Mucosa of rectum (tissue), 2 donors: ENCODE results near the gene NUFIP1.

Experiments
- H3K27ac ChIP-seq, 2 donors: one replicate each; pipeline ENCODE4 v1.7.0; 2013; ENCODE audit warnings: inconsistent platforms in 2 of 2, low read depth in 2 of 2, low read length in 2 of 2
- H3K27me3 ChIP-seq, 2 donors: one replicate each; pipeline ENCODE4 v1.7.0; 2013; ENCODE audit warnings: low read length in 2 of 2; ENCODE audit not compliant: control insufficient read depth in 2 of 2, insufficient read depth in 2 of 2
- H3K36me3 ChIP-seq, 2 donors: one replicate each; pipeline ENCODE4 v1.7.0; 2013; ENCODE audit warnings: low read length in 2 of 2; ENCODE audit not compliant: control insufficient read depth in 2 of 2, insufficient read depth in 2 of 2
- H3K4me1 ChIP-seq, 2 donors: one replicate each; pipeline ENCODE4 v1.7.0; 2013; ENCODE audit warnings: low read length in 2 of 2, mild to moderate bottlenecking in 1 of 2; ENCODE audit not compliant: control insufficient read depth in 2 of 2, insufficient read depth in 2 of 2
- H3K4me3 ChIP-seq, 2 donors: one replicate each; pipeline ENCODE4 v1.7.0; 2013; ENCODE audit warnings: low read length in 2 of 2
- H3K9ac ChIP-seq, 2 donors: one replicate each; pipeline ENCODE4 v1.7.0; 2013; ENCODE audit warnings: low read length in 2 of 2, low read depth in 1 of 2, mild to moderate bottlenecking in 1 of 2
- H3K9me3 ChIP-seq, 2 donors: one replicate each; pipeline ENCODE4 v1.7.0; 2013; ENCODE audit warnings: low read length in 2 of 2; ENCODE audit not compliant: control insufficient read depth in 2 of 2
- donor health status: healthy.
- donor health status: Normal muscosa, but diverticular disease.

NUFIP1 gene

GRCh38 chr13:45007225-45007624 lies 18.0 kb upstream of the NUFIP1 start:
- Histone ChIP-seq H3K36me3 (peaks cover 13 to 22% of the 10 kb centered on the region in 2 donors), H3K27me3 (no peaks in the 10 kb centered on the region), H3K9ac (no peak overlapping the region), H3K9me3 (no peaks in the 10 kb centered on the region), H3K27ac (no peak overlapping the region), H3K4me3 (no peak overlapping the region), H3K4me1 (no peaks in the 10 kb centered on the region)

- no peak overlapping the region for H3K9ac ChIP-seq
- no peak overlapping the region for H3K4me3 ChIP-seq
- peaks cover 9 to 14% of the 10 kb centered on the region in 2 donors for H3K36me3 ChIP-seq
- no peaks in the 10 kb centered on the region for H3K27me3 ChIP-seq
- H3K4me1 ChIP-seq: no peaks in the 10 kb centered on the region
- no peak overlapping the region for H3K27ac ChIP-seq
- no peaks in the 10 kb centered on the region for H3K9me3 ChIP-seq
Observed at GRCh38 chr13:45004096-45004495, 14.8 kb upstream of the NUFIP1 start.

- H3K36me3 ChIP-seq: peaks cover 9% of the 10 kb centered on the region in 2 donors
- no peaks in the 10 kb centered on the region for H3K9me3 ChIP-seq
- H3K4me3 ChIP-seq: no peak overlapping the region
- no peaks in the 10 kb centered on the region for H3K4me1 ChIP-seq
- no peak overlapping the region for H3K27ac ChIP-seq
- no peak overlapping the region for H3K9ac ChIP-seq
- no peaks in the 10 kb centered on the region for H3K27me3 ChIP-seq
Observed at GRCh38 chr13:45003417-45003816, 14.1 kb upstream of the NUFIP1 start.

GRCh38 chr13:44989941-44990340 lies 670 bp upstream of the NUFIP1 start:
- Histone ChIP-seq H3K4me1 (peaks cover 19 to 22% of the 10 kb centered on the region in 2 donors), H3K9ac (peak overlapping the region; percentile 85 to 95), H3K36me3 (peaks cover 0 to 7% of the 10 kb centered on the region in 2 donors), H3K4me3 (peak overlapping the region; percentile 94), H3K27me3 (no peaks in the 10 kb centered on the region), H3K9me3 (no peaks in the 10 kb centered on the region), H3K27ac (peak overlapping the region; percentile 71 to 77)

GRCh38 chr13:44978328-44978727 lies 10.9 kb downstream of the NUFIP1 start:
- H3K4me3 ChIP-seq: no peak overlapping the region
- H3K4me1 ChIP-seq: no peaks in the 10 kb centered on the region
- H3K9me3 ChIP-seq: no peaks in the 10 kb centered on the region
- H3K27ac ChIP-seq: no peak overlapping the region
- H3K36me3 ChIP-seq: peaks cover 21 to 33% of the 10 kb centered on the region in 2 donors
- no peak overlapping the region for H3K9ac ChIP-seq
- H3K27me3 ChIP-seq: no peaks in the 10 kb centered on the region

- Histone ChIP-seq H3K9me3 (no peaks in the 10 kb centered on the region), H3K27me3 (no peaks in the 10 kb centered on the region), H3K4me1 (no peaks in the 10 kb centered on the region), H3K4me3 (no peak overlapping the region), H3K27ac (no peak overlapping the region), H3K36me3 (peaks cover 21 to 33% of the 10 kb centered on the region in 2 donors), H3K9ac (no peak overlapping the region)
Observed at GRCh38 chr13:44976949-44977583, 12.2 kb downstream of the NUFIP1 start.

- peaks cover 0 to 2% of the 10 kb centered on the region in 2 donors for H3K4me1 ChIP-seq
- no peaks in the 10 kb centered on the region for H3K27me3 ChIP-seq
- H3K4me3 ChIP-seq: no peak overlapping the region
- no peak overlapping the region for H3K27ac ChIP-seq
- no peaks in the 10 kb centered on the region for H3K9me3 ChIP-seq
- H3K9ac ChIP-seq: no peak overlapping the region
- H3K36me3 ChIP-seq: peaks cover 21 to 33% of the 10 kb centered on the region in 2 donors
Observed at GRCh38 chr13:44976196-44976595, 13.1 kb downstream of the NUFIP1 start.

- no peak overlapping the region for H3K27ac ChIP-seq
Observed at GRCh38 chr13:44974056-44974793, 15.0 kb downstream of the NUFIP1 start.

GRCh38 chr13:44972956-44973581 lies 16.2 kb downstream of the NUFIP1 start:
- Histone ChIP-seq H3K27ac (no peak overlapping the region), H3K4me3 (no peak overlapping the region), H3K4me1 (peaks cover 0 to 5% of the 10 kb centered on the region in 2 donors), H3K27me3 (no peaks in the 10 kb centered on the region), H3K9me3 (no peaks in the 10 kb centered on the region), H3K9ac (no peak overlapping the region), H3K36me3 (peaks cover 10 to 12% of the 10 kb centered on the region in 2 donors)

More at GRCh38 chr13:44974056-44974793, 15.0 kb downstream of the NUFIP1 start:
- H3K36me3 ChIP-seq: peaks cover 14 to 21% of the 10 kb centered on the region in 2 donors
- H3K27me3 ChIP-seq: no peaks in the 10 kb centered on the region
- no peak overlapping the region for H3K9ac ChIP-seq
- no peaks in the 10 kb centered on the region for H3K9me3 ChIP-seq
- H3K4me1 ChIP-seq: peaks cover 0 to 5% of the 10 kb centered on the region in 2 donors
- H3K4me3 ChIP-seq: no peak overlapping the region
